ENCODE results near the gene DAB2IP.

The DAB2IP gene

DNA sequence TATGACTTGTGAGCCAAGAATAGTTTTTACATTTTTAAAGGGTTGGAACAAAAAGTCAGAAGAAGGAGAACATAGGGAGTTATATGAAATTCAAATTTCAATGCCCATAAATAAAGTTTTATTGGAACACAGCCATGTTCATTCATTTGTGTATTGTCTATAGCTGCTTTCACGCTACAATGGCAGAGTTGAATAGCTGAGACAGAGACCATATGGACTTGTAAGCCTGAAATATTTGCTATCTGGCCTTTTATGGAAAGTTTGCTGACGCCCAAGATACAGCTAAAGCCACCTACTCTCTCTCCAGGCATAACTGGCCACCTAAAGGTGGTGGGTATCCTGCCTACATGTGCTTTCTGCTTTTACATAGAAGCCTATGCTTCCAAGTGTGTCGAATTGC lies 10.9 kb downstream of the DAB2IP start:
- no peak overlapping the region for H3K27ac ChIP-seq (ENCODE audit: low read depth, low read length)
- no peak overlapping the region for H3K4me3 ChIP-seq (ENCODE audit: low read length)
- H3K4me1 ChIP-seq (ENCODE audit: control insufficient read depth, insufficient read depth, low read length) = peaks cover 17% of the 10 kb centered on the region
- no peak overlapping the region for H3K9ac ChIP-seq (ENCODE audit: low read length)
- H3K27me3 ChIP-seq (ENCODE audit: control insufficient read depth, insufficient read depth, low read length) = no peaks in the 10 kb centered on the region
- H3K36me3 ChIP-seq (ENCODE audit: control insufficient read depth, insufficient read depth, low read length) = no peaks in the 10 kb centered on the region

DNA sequence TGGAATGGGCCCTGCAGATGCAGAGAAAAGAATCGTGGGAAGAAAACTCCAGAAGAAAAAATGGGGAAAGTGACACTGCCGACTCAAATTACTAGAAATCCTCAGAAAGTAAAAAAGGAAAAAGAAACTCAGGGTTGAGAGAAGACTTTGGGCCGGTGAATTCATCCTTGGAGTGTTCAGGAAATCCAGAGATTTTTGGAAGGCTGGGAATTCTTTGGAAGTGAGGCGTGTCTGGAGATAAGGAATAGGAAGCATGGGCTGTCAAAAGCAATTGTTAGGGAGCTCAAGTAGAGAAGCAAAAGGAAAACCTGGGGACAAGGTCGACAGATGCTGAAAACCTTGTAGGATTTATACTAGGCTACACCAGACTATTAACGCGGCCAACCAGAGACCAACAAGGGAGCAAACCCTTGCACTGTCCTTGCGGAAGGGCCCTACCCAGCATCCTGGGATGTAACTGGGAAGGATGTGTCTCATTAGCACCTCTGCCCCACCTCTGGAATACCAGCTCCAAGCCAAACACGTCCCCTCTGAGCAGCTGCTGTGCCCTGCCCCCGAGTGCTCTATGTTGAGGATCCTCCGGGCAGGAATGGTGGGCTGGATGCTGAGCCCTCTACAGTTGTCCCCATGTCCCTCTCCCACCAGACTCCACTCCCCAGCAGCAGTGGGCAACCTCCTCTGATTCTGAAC lies 11.6 kb downstream of the DAB2IP start:
- H3K36me3 ChIP-seq (ENCODE audit: control insufficient read depth, insufficient read depth, low read length) = no peaks in the 10 kb centered on the region
- no peak overlapping the region for H3K4me3 ChIP-seq (ENCODE audit: low read length)
- H3K9ac ChIP-seq (ENCODE audit: low read length) = no peak overlapping the region
- H3K4me1 ChIP-seq (ENCODE audit: control insufficient read depth, insufficient read depth, low read length) = peaks cover 12% of the 10 kb centered on the region
- H3K27ac ChIP-seq (ENCODE audit: low read depth, low read length) = no peak overlapping the region
- H3K27me3 ChIP-seq (ENCODE audit: control insufficient read depth, insufficient read depth, low read length) = no peaks in the 10 kb centered on the region

DNA sequence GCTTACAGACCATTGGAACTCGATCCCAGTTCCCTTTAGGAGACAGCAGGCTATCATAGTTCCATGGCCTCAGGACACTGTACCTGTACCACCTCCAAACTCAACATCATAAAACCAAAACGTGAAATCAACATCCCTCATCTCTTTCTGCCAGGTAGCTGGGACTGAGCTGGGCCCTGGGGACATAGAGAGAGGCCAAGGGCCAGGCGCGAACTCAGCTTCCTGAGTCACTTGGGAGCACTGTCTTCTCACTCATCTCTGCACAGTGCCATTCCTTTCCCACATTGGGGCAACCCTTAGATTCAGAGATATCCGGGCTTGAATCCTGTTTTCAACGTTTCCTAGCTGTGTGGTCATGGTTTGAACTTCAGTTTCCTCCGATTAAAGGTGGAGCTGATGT lies 12.2 kb downstream of the DAB2IP start:
- no peak overlapping the region for H3K9ac ChIP-seq (ENCODE audit: low read length)
- H3K27me3 ChIP-seq (ENCODE audit: control insufficient read depth, insufficient read depth, low read length) = no peaks in the 10 kb centered on the region
- peaks cover 7% of the 10 kb centered on the region for H3K4me1 ChIP-seq (ENCODE audit: control insufficient read depth, insufficient read depth, low read length)
- H3K36me3 ChIP-seq (ENCODE audit: control insufficient read depth, insufficient read depth, low read length) = no peaks in the 10 kb centered on the region
- no peak overlapping the region for H3K27ac ChIP-seq (ENCODE audit: low read depth, low read length)
- no peak overlapping the region for H3K4me3 ChIP-seq (ENCODE audit: low read length)

DNA sequence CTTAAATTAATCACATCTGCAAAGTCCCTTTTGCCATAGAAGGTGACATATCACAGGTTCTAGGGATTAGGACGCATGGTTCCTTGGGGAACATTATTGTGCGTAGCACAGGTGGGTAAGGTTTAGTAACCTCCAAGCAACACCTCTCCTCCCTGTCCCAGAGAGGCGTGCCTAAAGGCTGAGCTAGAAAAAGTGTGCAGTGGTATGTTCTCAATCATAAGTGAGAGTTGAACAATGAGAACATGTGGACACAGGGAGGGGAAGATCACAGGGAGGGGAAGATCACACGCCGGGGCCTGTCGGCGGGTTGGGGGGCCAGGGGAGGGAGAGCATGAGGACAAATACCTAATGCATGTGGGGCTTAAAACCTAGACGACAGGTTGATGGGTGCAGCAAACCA lies 14.9 kb downstream of the DAB2IP start:
- no peak overlapping the region for H3K9ac ChIP-seq (ENCODE audit: low read length)
- no peaks in the 10 kb centered on the region for H3K27me3 ChIP-seq (ENCODE audit: control insufficient read depth, insufficient read depth, low read length)
- H3K4me3 ChIP-seq (ENCODE audit: low read length) = no peak overlapping the region
- H3K36me3 ChIP-seq (ENCODE audit: control insufficient read depth, insufficient read depth, low read length) = peaks cover 2% of the 10 kb centered on the region
- H3K27ac ChIP-seq (ENCODE audit: low read depth, low read length) = no peak overlapping the region
- H3K4me1 ChIP-seq (ENCODE audit: control insufficient read depth, insufficient read depth, low read length) = peaks cover 3% of the 10 kb centered on the region

DNA sequence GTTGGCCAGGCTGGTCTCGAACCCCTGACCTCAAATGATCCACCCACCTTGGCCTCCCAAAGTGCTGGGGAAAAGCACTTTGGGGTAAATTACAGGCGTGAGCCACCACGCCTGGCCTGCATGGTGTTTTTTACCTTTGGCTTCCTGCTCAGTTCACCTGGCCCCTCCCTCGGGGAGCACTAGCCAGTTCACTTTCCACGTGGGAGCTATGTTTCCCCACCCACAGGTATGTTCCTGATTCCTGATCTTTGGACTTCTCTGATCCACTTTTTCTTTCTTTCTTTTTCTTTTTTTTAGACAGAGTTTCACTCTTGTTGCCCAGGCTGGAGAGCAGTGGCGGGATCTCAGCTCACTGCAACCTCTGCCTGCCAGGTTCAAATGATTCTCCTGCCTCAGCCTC lies 15.8 kb downstream of the DAB2IP start:
- H3K27ac ChIP-seq (ENCODE audit: low read depth, low read length) = no peak overlapping the region
- no peak overlapping the region for H3K4me3 ChIP-seq (ENCODE audit: low read length)
- peaks cover 2% of the 10 kb centered on the region for H3K36me3 ChIP-seq (ENCODE audit: control insufficient read depth, insufficient read depth, low read length)
- no peak overlapping the region for H3K9ac ChIP-seq (ENCODE audit: low read length)
- H3K4me1 ChIP-seq (ENCODE audit: control insufficient read depth, insufficient read depth, low read length) = peaks cover 3% of the 10 kb centered on the region
- H3K27me3 ChIP-seq (ENCODE audit: control insufficient read depth, insufficient read depth, low read length) = no peaks in the 10 kb centered on the region

DNA sequence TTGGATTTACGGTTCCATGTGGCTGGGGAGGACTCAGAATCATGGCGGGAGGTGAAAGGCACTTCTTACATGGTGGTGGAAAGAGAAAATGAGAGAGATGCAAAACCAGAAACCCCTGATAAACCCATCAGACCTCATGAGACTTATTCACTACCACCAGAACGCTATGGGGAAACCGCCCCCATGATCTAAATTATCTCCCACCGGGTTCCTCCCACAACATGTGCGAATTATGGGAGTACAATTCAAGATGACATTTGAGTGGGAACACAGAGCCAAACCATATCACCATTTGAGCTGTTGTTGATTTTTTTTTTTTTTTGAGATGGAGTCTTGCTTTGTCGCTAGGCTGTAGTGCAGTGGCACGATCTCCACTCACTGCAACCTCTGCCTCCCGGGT lies 16.5 kb downstream of the DAB2IP start:
- no peak overlapping the region for H3K9ac ChIP-seq (ENCODE audit: low read length)
- no peak overlapping the region for H3K4me3 ChIP-seq (ENCODE audit: low read length)
- H3K36me3 ChIP-seq (ENCODE audit: control insufficient read depth, insufficient read depth, low read length) = peaks cover 2% of the 10 kb centered on the region
- H3K27ac ChIP-seq (ENCODE audit: low read depth, low read length) = no peak overlapping the region
- H3K27me3 ChIP-seq (ENCODE audit: control insufficient read depth, insufficient read depth, low read length) = no peaks in the 10 kb centered on the region
- no peaks in the 10 kb centered on the region for H3K4me1 ChIP-seq (ENCODE audit: control insufficient read depth, insufficient read depth, low read length)

DNA sequence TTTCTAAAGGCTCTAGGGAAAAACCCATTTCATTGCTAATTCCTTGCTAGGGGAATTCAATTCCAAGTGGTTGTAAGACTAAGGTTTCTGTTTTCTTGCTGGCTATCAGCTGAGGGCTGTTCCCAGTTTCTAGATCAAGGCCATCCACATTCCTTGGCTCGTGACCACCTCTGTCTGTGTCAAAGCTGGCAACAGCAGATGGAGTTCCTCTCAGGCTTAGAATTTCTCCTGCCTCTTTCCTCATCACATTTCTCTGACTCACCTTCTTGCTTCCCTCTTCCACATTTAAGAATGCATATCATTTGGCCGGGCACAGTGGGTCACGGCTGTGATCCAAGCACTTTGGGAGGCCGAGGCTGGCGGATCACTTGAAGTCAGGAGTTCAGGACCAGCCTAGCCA lies 19.0 kb downstream of the DAB2IP start:
- no peaks in the 10 kb centered on the region for H3K4me1 ChIP-seq (ENCODE audit: control insufficient read depth, insufficient read depth, low read length)
- H3K27ac ChIP-seq (ENCODE audit: low read depth, low read length) = no peak overlapping the region
- peaks cover 2% of the 10 kb centered on the region for H3K36me3 ChIP-seq (ENCODE audit: control insufficient read depth, insufficient read depth, low read length)
- H3K9ac ChIP-seq (ENCODE audit: low read length) = no peak overlapping the region
- H3K4me3 ChIP-seq (ENCODE audit: low read length) = no peak overlapping the region
- no peaks in the 10 kb centered on the region for H3K27me3 ChIP-seq (ENCODE audit: control insufficient read depth, insufficient read depth, low read length)

DNA sequence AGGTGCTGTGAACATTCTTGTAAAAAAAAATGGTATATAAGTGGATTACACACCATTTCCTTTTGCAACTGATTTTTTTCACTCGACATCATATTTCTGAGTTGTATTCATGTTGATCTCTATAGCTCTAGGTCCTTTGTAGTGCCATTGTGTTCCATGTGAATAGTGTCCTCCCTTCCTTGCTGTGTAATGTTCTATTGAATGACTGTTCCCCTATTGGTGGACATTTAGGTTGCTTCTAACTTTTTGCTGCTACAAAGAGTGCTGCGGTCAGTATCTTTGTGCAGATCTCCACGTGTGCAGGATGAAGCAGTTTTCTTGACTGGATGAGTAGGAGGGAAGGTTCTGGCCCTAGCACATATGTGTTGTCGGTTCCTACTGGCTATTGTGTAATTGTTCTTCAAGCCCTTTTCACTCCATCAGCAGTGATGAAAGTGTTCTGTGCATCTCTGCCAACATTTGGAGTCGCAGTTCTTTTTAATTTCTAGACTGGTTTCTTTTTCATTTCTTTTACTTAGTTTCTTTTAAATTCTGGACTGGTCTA lies 20.2 kb downstream of the DAB2IP start:
- peaks cover 2% of the 10 kb centered on the region for H3K36me3 ChIP-seq (ENCODE audit: control insufficient read depth, insufficient read depth, low read length)
- no peak overlapping the region for H3K9ac ChIP-seq (ENCODE audit: low read length)
- H3K4me1 ChIP-seq (ENCODE audit: control insufficient read depth, insufficient read depth, low read length) = no peaks in the 10 kb centered on the region
- H3K4me3 ChIP-seq (ENCODE audit: low read length) = no peak overlapping the region
- H3K27ac ChIP-seq (ENCODE audit: low read depth, low read length) = no peak overlapping the region
- H3K27me3 ChIP-seq (ENCODE audit: control insufficient read depth, insufficient read depth, low read length) = no peaks in the 10 kb centered on the region

DNA sequence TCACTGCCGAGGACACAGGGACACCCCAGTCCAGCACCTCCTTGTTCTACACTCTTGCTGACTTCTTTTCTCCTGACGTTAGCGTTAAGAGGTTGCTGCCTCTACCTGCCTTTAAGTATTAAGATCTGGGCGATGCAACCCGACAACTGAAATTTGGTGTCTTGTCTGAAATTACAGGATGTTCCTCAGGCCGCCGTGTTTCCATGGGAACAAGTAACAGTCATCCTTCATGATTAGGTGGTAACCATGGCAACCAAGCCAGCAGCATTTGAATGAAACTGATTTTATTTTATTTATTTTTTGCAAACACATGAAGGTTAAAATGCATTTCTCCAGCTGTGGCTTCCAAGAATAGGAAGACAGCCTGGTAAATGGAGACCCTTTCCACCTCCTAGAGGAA lies 20.8 kb downstream of the DAB2IP start:
- no peaks in the 10 kb centered on the region for H3K4me1 ChIP-seq (ENCODE audit: control insufficient read depth, insufficient read depth, low read length)
- no peak overlapping the region for H3K4me3 ChIP-seq (ENCODE audit: low read length)
- no peaks in the 10 kb centered on the region for H3K27me3 ChIP-seq (ENCODE audit: control insufficient read depth, insufficient read depth, low read length)
- H3K36me3 ChIP-seq (ENCODE audit: control insufficient read depth, insufficient read depth, low read length) = peaks cover 2% of the 10 kb centered on the region
- H3K9ac ChIP-seq (ENCODE audit: low read length) = no peak overlapping the region
- no peak overlapping the region for H3K27ac ChIP-seq (ENCODE audit: low read depth, low read length)

DNA sequence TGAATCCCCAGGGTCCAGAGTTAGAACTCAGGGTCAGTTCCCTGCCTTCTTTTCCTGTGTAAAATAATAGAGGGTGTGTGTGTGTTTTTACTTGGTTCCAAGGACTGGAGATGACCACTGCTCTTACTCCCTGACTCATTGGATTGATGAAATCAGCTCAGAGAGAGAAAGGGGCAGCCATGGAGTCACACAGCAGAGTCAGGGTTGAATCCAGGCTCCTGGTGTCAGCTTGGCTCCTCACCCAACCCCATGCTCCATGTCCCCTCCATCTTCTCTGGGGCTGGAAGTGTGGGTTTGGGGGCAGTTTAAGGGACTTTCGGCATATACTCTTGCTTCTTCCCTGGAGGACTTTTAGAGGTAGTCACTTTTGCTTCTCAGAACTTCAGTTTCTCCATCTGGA lies 21.6 kb downstream of the DAB2IP start:
- Histone ChIP-seq H3K4me3 (ENCODE audit: low read length) (no peak overlapping the region), H3K36me3 (ENCODE audit: control insufficient read depth, insufficient read depth, low read length) (peaks cover 2% of the 10 kb centered on the region), H3K27me3 (ENCODE audit: control insufficient read depth, insufficient read depth, low read length) (no peaks in the 10 kb centered on the region), H3K27ac (ENCODE audit: low read depth, low read length) (no peak overlapping the region), H3K9ac (ENCODE audit: low read length) (no peak overlapping the region), H3K4me1 (ENCODE audit: control insufficient read depth, insufficient read depth, low read length) (no peaks in the 10 kb centered on the region)

DNA sequence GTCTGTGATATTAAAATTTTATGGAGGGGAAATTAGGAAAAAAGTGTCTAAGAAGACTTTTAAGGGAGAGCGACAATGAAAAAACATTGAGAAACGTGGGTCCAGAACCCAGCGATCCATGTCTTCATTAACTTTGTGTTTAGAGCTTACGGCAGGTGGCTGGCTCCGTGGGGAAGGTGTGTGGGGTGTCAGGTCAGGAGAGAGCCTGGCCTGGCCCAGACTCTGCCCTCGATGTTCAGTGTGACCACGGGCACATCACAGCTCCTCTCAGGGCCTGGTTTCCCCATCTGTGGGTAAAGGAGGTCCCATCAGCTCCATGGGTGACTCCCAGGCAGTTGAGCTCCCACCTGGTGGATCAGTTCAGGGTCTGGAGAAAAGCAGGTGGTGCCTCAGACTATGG lies 22.1 kb downstream of the DAB2IP start:
- H3K4me1 ChIP-seq (ENCODE audit: control insufficient read depth, insufficient read depth, low read length) = no peaks in the 10 kb centered on the region
- H3K27me3 ChIP-seq (ENCODE audit: control insufficient read depth, insufficient read depth, low read length) = no peaks in the 10 kb centered on the region
- no peak overlapping the region for H3K4me3 ChIP-seq (ENCODE audit: low read length)
- H3K36me3 ChIP-seq (ENCODE audit: control insufficient read depth, insufficient read depth, low read length) = peaks cover 2% of the 10 kb centered on the region
- no peak overlapping the region for H3K9ac ChIP-seq (ENCODE audit: low read length)
- no peak overlapping the region for H3K27ac ChIP-seq (ENCODE audit: low read depth, low read length)

DNA sequence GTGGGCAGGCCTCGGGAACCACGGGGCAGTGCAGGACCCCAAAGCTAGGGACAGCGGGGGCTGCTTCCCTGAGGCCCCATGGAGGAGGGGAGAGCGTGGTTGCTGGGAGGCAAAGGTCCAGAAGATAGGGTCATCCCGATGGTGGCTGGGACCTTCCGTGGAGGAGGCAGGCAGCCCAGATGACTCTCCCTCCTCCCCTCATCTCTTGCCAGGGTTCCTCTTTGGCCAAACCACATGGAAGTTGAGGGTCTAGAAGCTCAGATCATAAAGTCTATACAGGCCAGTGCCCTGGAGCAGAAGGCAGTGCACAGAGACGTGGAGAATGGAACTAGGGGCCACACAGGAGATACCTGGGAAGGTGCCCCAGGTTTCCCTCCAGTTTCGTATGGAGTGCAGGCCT lies 22.6 kb downstream of the DAB2IP start:
- H3K4me1 ChIP-seq (ENCODE audit: control insufficient read depth, insufficient read depth, low read length) = no peaks in the 10 kb centered on the region
- peaks cover 2% of the 10 kb centered on the region for H3K36me3 ChIP-seq (ENCODE audit: control insufficient read depth, insufficient read depth, low read length)
- H3K4me3 ChIP-seq (ENCODE audit: low read length) = no peak overlapping the region
- H3K27ac ChIP-seq (ENCODE audit: low read depth, low read length) = no peak overlapping the region
- no peaks in the 10 kb centered on the region for H3K27me3 ChIP-seq (ENCODE audit: control insufficient read depth, insufficient read depth, low read length)
- H3K9ac ChIP-seq (ENCODE audit: low read length) = no peak overlapping the region

DNA sequence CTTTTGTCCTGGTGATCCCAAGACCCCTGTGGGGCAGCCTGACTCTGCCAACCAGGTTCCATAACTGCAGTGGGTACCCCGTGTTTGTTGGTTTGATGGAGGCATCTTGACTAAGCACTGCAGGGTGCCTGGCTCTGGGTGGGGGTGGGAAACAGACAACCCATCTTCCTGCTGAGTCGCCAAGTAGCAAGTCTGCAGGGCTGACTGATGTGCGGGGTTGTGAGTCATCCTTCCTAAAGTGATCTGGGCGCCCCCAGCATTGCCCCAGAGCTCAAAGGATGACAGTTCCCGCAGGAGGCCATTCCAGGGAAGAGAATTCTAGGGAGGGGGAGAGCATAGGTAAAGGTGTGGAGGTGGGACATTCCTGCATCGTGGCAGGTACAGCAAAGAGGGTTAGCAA lies 23.5 kb downstream of the DAB2IP start:
- Histone ChIP-seq H3K27ac (ENCODE audit: low read depth, low read length) (no peak overlapping the region), H3K4me1 (ENCODE audit: control insufficient read depth, insufficient read depth, low read length) (no peaks in the 10 kb centered on the region), H3K4me3 (ENCODE audit: low read length) (no peak overlapping the region), H3K9ac (ENCODE audit: low read length) (no peak overlapping the region), H3K27me3 (ENCODE audit: control insufficient read depth, insufficient read depth, low read length) (no peaks in the 10 kb centered on the region), H3K36me3 (ENCODE audit: control insufficient read depth, insufficient read depth, low read length) (peaks cover 2% of the 10 kb centered on the region)
